Neural cell (in vitro differentiated cells): ENCODE data around the gene MRPL53.

Experiments used
- EZH2 ChIP-seq: fragments of 200-600, 300-800 bp; shearing (Covaris generic), sonication (generic); IDR thresholded peaks from 2 replicates; pipeline ENCODE4 v1.6.1; 2014; ENCODE audit warnings: antibody characterized with exemption, low read length, borderline replicate concordance, mild to moderate bottlenecking; ENCODE audit not compliant: insufficient read depth, poor library complexity, severe bottlenecking
- MXI1 ChIP-seq: fragments of 450-650 bp; conservative IDR thresholded peaks from 2 replicates; pipeline ENCODE4 v1.6.1; 2014; ENCODE audit warnings: antibody characterized with exemption, mild to moderate bottlenecking; ENCODE audit not compliant: poor library complexity, severe bottlenecking

DNA sequence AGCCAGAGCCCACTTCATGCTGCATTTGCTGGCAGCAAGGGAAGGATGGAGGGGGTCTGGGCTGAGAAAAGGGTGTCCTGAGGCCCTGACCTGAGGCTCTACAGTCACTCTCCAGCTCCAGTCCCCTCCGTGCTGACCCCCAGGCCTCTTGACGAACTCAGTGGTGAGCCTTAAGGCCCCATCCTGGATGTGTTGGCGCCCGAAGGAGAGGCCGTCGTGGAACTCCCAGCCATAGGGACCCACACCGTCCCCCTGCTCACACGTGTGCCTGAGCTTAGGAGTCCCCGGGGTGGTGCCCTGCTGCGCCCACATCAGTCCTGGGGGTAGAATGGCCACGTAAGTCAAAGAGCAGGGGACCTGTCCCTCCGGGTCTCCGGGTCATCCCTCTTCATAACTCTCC, 8.1 kb downstream of the MRPL53 start:
- no peak for TF ChIP-seq MXI1
- TF ChIP-seq EZH2 = no peak
